GM18507 (cell line): ENCODE results near the gene NEDD1.

Experiments used
- DNase-seq: peaks from one replicate; pipeline ENCODE4 v3.0.0; 2011; ENCODE audit warnings: low read depth; ENCODE audit not compliant: insufficient read length; ENCODE audit errors: extremely low spot score
- FAIRE-seq: peaks from 2 replicates; lab custom pipeline; 2011; peaks lifted over from hg19 to GRCh38; lab: Jason Lieb, UNC

The NEDD1 gene

GRCh38 chr12:96892104-96892503, 15.0 kb upstream of the NEDD1 start:
- DNase-seq (no peak), FAIRE-seq (no peak)

- no peak for FAIRE-seq
- DNase-seq, result no peak
Measured at GRCh38 chr12:96897421-96897820, 9.6 kb upstream of the NEDD1 start.

DNA sequence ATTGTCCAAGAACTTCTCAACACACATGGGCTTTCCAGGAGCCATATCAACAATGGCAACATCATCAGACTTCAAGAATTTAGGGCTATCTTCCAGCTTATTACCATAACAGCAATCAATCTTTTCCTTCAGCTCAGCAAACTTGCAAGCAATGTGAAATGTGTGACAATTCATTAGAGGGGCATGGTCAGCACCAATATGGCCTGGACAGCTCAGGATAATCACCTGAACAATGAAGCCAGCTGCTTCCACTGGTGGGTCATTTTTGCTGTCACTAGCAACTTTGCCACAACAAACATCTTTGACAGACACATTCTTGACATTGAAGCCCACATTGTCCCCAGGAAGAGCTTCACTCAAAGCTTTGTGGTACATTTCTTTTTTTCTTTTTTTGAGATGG, 5.9 kb upstream of the NEDD1 start:
- FAIRE-seq (no peak), DNase-seq (no peak)

GRCh38 chr12:96902076-96902475, 5.0 kb upstream of the NEDD1 start:
- FAIRE-seq, result no peak
- DNase-seq, result no peak

GRCh38 chr12:96906498-96906848, 584 bp upstream of the NEDD1 start:
- no peak for FAIRE-seq

GRCh38 chr12:96907671-96908422, 790 bp downstream of the NEDD1 start:
- FAIRE-seq, result peak; percentile 85
- DNase-seq, result no peak

More at GRCh38 chr12:96906498-96906848, 584 bp upstream of the NEDD1 start:
- DNase-seq, result no peak

DNA sequence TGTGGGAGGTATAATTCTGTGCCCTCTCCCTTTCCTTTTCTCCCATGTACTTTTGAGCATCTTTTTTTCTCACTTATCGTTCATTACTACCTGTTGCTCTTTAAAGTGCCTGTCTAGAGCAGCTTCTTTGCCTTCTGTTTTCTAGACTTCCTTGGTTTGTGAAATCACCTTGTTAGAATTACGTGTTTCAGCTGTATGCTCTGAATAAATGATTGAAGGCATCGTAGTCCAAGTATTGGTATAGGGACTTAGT, 1.3 kb downstream of the NEDD1 start:
- no peak for FAIRE-seq
- no peak for DNase-seq

- DNase-seq (no peak), FAIRE-seq (no peak)
Measured at GRCh38 chr12:96912261-96912660, 5.2 kb downstream of the NEDD1 start.

GRCh38 chr12:96912943-96913342, 5.9 kb downstream of the NEDD1 start:
- no peak for DNase-seq
- FAIRE-seq, result no peak

- no peak for FAIRE-seq
- DNase-seq, result no peak
Measured at GRCh38 chr12:96919510-96920210, 12.6 kb downstream of the NEDD1 start.

DNA sequence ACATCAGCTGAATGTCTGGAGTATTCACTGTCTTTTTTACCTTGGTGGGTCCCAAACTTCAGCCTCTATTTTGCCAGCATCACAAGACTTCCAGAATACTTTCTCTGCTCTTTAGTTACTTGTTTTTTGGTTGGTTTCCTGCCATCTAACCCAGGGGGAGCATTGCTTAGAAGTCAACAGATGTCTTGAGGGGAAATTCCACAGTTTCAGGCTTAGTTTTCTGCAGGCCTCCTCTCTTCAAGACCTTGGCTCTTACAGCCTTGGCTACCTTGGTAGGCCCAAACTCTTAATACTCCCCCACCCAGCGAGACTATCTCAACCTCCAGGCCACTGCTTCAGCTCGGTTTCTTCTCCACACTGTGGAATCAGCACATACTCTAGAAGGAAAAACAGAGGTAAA, 41.7 kb downstream of the NEDD1 start:
- FAIRE-seq (no peak), DNase-seq (no peak)

GRCh38 chr12:96979532-96979931, 72.5 kb downstream of the NEDD1 start:
- no peak for DNase-seq
- FAIRE-seq, result no peak

GRCh38 chr12:96980991-96981414, 73.9 kb downstream of the NEDD1 start:
- no peak for DNase-seq
- no peak for FAIRE-seq

DNA sequence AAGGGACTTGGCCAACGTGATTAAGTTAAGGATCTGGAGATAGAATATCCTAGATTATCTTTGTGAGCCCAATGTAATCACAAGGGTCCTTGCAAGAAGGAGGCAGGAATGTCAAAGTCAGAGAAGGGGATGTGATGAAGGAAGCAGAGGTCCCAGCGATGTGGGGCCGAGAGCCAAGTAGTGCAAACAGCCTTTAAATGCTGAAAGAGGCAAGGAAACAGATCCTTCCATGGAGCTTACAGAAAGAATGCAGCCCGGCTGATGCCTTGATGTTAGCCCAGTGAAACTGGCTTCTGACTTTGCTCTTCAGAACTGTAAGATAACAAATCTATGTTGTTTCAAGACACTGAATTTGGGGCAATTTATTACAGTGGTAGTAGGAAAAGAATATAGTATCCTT, 74.9 kb downstream of the NEDD1 start:
- DNase-seq (no peak), FAIRE-seq (no peak)

DNA sequence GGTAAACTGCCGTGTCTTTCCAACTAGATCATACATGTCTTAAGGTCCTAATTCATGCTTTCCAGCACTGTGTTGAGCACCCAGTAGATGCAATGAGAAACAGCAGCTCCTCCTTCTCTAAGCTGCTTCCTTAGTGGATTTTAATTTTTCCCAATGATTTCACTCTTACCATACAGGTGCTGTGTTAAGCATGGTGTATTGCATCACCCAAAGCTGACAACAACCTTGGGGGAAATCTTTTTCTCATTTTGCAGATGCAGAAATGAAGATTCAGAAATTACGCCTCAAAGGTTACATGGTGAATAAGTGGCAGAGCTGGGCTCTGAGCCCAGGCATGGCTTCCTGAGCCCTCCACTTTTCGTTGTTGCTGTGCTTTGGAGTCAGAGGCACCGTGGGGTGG, 75.6 kb downstream of the NEDD1 start:
- DNase-seq (no peak), FAIRE-seq (no peak)

GRCh38 chr12:96985515-96986362, 78.7 kb downstream of the NEDD1 start:
- peak; percentile 50 for FAIRE-seq
- peak; percentile 33 for DNase-seq

GRCh38 chr12:96986883-96987523, 79.9 kb downstream of the NEDD1 start:
- FAIRE-seq, result no peak
- no peak for DNase-seq

- no peak for DNase-seq
- no peak for FAIRE-seq
Measured at GRCh38 chr12:96988919-96989318, 81.9 kb downstream of the NEDD1 start.

GRCh38 chr12:96989916-96990315, 82.9 kb downstream of the NEDD1 start:
- FAIRE-seq, result no peak
- no peak for DNase-seq

GRCh38 chr12:96994900-96995299, 87.8 kb downstream of the NEDD1 start:
- DNase-seq (no peak), FAIRE-seq (peak; percentile 33)
